Liver (tissue), 9 donors: ENCODE data around the gene KLHL13. TPM values are rescaled to one million over a fixed set of nuclear protein-coding genes. Genes with fewer than 3 reads are reported as not detected.

Source experiments
- DNase-seq: peaks from one replicate; pipeline ENCODE4 v3.0.0-alpha.2; 2017; ENCODE audit warnings: low spot score
- H3K27ac ChIP-seq, 2 donors: one replicate each; pipeline ENCODE4 v1.7.0; 2013; ENCODE audit warnings: inconsistent platforms in 2 of 2, low read length in 2 of 2, control low read depth in 1 of 2, low read depth in 1 of 2, mild to moderate bottlenecking in 1 of 2
- H3K27me3 ChIP-seq, 4 donors: one replicate each; pipeline versions ENCODE4 v1.6.1 to v1.7.0; 2013; ENCODE audit warnings: low read length in 3 of 4, inconsistent platforms in 1 of 4, mild to moderate bottlenecking in 1 of 4, moderate library complexity in 1 of 4; ENCODE audit not compliant: control insufficient read depth in 4 of 4, insufficient read depth in 4 of 4
- H3K36me3 ChIP-seq, 4 donors: one replicate each; pipeline versions ENCODE4 v1.6.1 to v1.7.0; 2013; ENCODE audit warnings: low read length in 3 of 4, mild to moderate bottlenecking in 3 of 4, low read depth in 1 of 4, moderate library complexity in 1 of 4; ENCODE audit not compliant: control insufficient read depth in 4 of 4, insufficient read depth in 3 of 4
- H3K4me1 ChIP-seq, 4 donors: one replicate each; pipeline versions ENCODE4 v1.6.1 to v1.7.0; 2013; ENCODE audit warnings: low read length in 3 of 4, mild to moderate bottlenecking in 3 of 4, moderate library complexity in 1 of 4; ENCODE audit not compliant: control insufficient read depth in 4 of 4, insufficient read depth in 4 of 4
- H3K4me3 ChIP-seq, 3 donors: one replicate each; pipeline versions ENCODE4 v1.6.1 to v1.7.0; 2013; ENCODE audit warnings: low read length in 3 of 3, control low read depth in 1 of 3, low read depth in 1 of 3, mild to moderate bottlenecking in 1 of 3
- H3K9ac ChIP-seq, 2 donors: one replicate each; pipeline ENCODE4 v1.7.0; 2013; ENCODE audit warnings: low read length in 2 of 2, mild to moderate bottlenecking in 2 of 2, moderate library complexity in 2 of 2, control low read depth in 1 of 2, low read depth in 1 of 2
- H3K9me3 ChIP-seq, 4 donors: one replicate each; pipeline versions ENCODE4 v1.6.1 to v1.7.0; 2013; ENCODE audit warnings: low read length in 3 of 4; ENCODE audit not compliant: control insufficient read depth in 4 of 4
- EGR1 ChIP-seq, 2 donors: IDR thresholded peaks; 2 replicates each; pipeline ENCODE4 v1.6.1; 2016 to 2018; ENCODE audit warnings: antibody characterized with exemption in 2 of 2, low read depth in 2 of 2
- FOXA2 ChIP-seq: IDR thresholded peaks from 2 replicates; pipeline ENCODE4 v1.6.1; 2016; ENCODE audit warnings: antibody characterized with exemption
- GABPA ChIP-seq, 2 donors: IDR thresholded peaks in 1 of 2; conservative IDR thresholded peaks in 1 of 2; 2 replicates each; pipeline ENCODE4 v1.6.1; 2016; ENCODE audit warnings: antibody characterized with exemption in 2 of 2, mild to moderate bottlenecking in 1 of 2, moderate library complexity in 1 of 2
- HNF4G ChIP-seq: IDR thresholded peaks from 2 replicates; pipeline ENCODE4 v1.6.1; 2016; ENCODE audit warnings: antibody characterized with exemption
- JUND ChIP-seq, 2 donors: IDR thresholded peaks; 2 replicates each; pipeline ENCODE4 v1.6.1; 2016; ENCODE audit warnings: antibody characterized with exemption in 2 of 2
- NR2F2 ChIP-seq: IDR thresholded peaks from 2 replicates; pipeline ENCODE4 v1.6.1; 2016; ENCODE audit warnings: antibody characterized with exemption
- SP1 ChIP-seq: IDR thresholded peaks from 2 replicates; pipeline ENCODE4 v1.6.1; 2018; ENCODE audit warnings: antibody characterized with exemption, mild to moderate bottlenecking
- TAF1 ChIP-seq: conservative IDR thresholded peaks from 2 replicates; pipeline ENCODE4 v1.6.1; 2016; ENCODE audit warnings: antibody characterized with exemption, mild to moderate bottlenecking
- YY1 ChIP-seq: IDR thresholded peaks from 2 replicates; pipeline ENCODE4 v1.6.1; 2016; ENCODE audit warnings: antibody characterized with exemption, mild to moderate bottlenecking
- WGBS: extraction: QIAGEN DNeasy Blood & Tissue Kit; methylation state at CpG from one replicate; pipeline ENCODE4 v1.1.7; 2013; 5-methylcytosine and 5-hydroxymethylcytosine counted together
- polyA plus RNA-seq, 2 donors: library from polyadenylated mRNA; stranded (reverse) in 1 of 2; unstranded in 1 of 2; fragments of 200-250 nt in 1 of 2; fragments of >200 nt in 1 of 2; fragmentation: Nextera tagmentation in 1 of 2; extraction: Ambion mirVana in 1 of 2; gene quantifications; one replicate each; pipeline versions ENCODE4 v1.2.1 to v1.2.3, GENCODE V29; 2013 to 2015
- total RNA-seq, 2 donors: library from RNA; depleted of rRNA; stranded (reverse); fragments of >200 nt; gene quantifications; one replicate each; pipeline ENCODE4 v1.2.3, GENCODE V29; 2014
- TF ChIP-seq, protein P1 (sequence below): IDR thresholded peaks from 2 replicates; pipeline ENCODE4 v1.6.1; 2016; ENCODE audit warnings: antibody characterized with exemption
- TF ChIP-seq, protein P2 (sequence below): IDR thresholded peaks from 2 replicates; pipeline ENCODE4 v1.6.1; 2016; ENCODE audit warnings: antibody characterized with exemption
- TF ChIP-seq, protein P3 (sequence below): IDR thresholded peaks from 2 replicates; pipeline ENCODE4 v1.6.1; 2016; ENCODE audit warnings: antibody characterized with exemption
- donor health status: healthy.
- donor health status: healthy.
- donor health status: healthy.
- donor health status: healthy.
- donor health status: healthy.

Gene KLHL13
- total and polyA plus RNA-seq, 4 donors, result 0.76 to 5.3 (median 3.3) TPM

DNA sequence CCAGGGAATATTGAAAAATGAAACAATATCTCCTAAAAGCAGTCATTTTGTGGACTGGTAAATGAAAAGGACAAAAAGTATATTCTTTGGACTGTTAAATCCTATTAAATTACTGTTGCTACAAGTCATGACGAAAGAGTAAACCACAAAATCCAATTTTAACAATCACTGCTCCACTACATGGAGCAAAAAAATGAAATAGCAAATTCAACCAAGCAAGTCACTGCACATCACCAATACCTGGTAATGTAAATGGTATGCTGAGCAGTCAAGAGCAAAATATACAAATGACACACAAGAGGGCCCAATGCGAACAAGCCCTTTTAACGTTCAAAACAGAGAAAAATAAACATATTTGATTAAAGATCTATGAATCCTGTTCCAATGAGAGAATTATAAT lies 126.2 kb downstream of the KLHL13 start:
- Histone ChIP-seq H3K4me3 (no peak overlapping the region), H3K27ac (no peak overlapping the region), H3K9me3 (no peaks in the 10 kb centered on the region), H3K9ac (no peak overlapping the region), H3K27me3 (no peaks in the 10 kb centered on the region), H3K4me1 (no peaks in the 10 kb centered on the region), H3K36me3 (no peaks in the 10 kb centered on the region)
- TF ChIP-seq, protein P1, sequence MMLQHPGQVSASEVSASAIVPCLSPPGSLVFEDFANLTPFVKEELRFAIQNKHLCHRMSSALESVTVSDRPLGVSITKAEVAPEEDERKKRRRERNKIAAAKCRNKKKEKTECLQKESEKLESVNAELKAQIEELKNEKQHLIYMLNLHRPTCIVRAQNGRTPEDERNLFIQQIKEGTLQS, result no peak
- TF ChIP-seq TAF1 (no peak), GABPA (IDR thresholded peaks at IDR 0.05 in 1 of 2, conservative IDR thresholded peaks at IDR 0.05 in 1 of 2) (no peak), FOXA2 (no peak), HNF4G (no peak)
- TF ChIP-seq, protein P2, sequence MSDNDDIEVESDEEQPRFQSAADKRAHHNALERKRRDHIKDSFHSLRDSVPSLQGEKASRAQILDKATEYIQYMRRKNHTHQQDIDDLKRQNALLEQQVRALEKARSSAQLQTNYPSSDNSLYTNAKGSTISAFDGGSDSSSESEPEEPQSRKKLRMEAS, result no peak
- DNase-seq, result no peak
- 83% methylated on average over 3 of the region's 3 CpGs for WGBS

DNA sequence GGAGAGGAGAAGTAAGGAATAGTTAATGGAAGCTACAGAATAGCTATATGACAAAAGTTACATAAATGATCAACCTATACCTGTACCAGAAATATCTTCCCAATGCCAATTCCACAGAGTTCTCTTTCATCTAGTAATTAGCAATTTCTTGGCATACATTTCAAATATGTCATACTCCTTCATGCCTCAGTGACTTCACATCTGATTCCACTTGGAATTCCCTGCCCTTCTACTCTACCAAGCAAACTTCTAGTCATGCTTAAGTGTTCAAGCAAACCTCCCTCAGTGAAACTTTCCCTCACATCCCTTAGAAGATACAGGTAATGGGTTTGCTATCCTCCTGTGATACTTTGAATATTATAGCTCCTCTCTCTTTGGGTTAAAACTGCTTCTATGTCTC lies 127.1 kb downstream of the KLHL13 start:
- H3K9me3 ChIP-seq, result no peaks in the 10 kb centered on the region
- no peaks in the 10 kb centered on the region for H3K27me3 ChIP-seq
- TF ChIP-seq GABPA (IDR thresholded peaks at IDR 0.05 in 1 of 2, conservative IDR thresholded peaks at IDR 0.05 in 1 of 2), result no peak
- TF ChIP-seq EGR1 (IDR thresholded peaks at IDR 0.05; ENCODE audit: low read depth in 2 of 2), result no peak
- TF ChIP-seq SP1, result no peak
- no peaks in the 10 kb centered on the region for H3K4me1 ChIP-seq
- no peak overlapping the region for H3K4me3 ChIP-seq
- H3K27ac ChIP-seq, result no peak overlapping the region
- H3K9ac ChIP-seq, result no peak overlapping the region
- H3K36me3 ChIP-seq, result no peaks in the 10 kb centered on the region
- no peak for DNase-seq

DNA sequence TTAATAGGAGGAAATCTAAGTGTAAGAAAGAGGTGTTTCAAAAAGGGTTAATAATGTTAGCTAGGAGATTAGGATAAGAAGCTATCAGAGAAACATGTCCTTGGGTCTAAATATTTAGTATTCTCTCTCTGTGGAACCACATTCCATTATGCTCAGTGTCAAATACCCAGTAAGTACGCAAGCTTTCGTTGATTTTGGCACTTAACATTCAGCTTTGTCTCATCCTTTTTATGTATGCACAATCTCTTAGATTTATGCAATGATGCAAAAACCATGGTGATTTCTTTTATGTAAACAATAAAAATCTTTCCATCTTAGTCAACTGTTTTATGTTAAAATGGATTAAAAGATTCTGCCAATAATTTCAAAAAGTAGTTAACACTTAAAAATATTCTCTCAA lies 129.2 kb downstream of the KLHL13 start:
- H3K27ac ChIP-seq, result no peak overlapping the region
- no peaks in the 10 kb centered on the region for H3K27me3 ChIP-seq

More for the DNA sequence above, 129.2 kb downstream of the KLHL13 start:
- WGBS, result 51% methylated on average over 2 of the region's 2 CpGs
- TF ChIP-seq NR2F2 (no peak), YY1 (no peak), HNF4G (no peak), JUND (IDR thresholded peaks at IDR 0.05) (no peak), GABPA (IDR thresholded peaks at IDR 0.05 in 1 of 2, conservative IDR thresholded peaks at IDR 0.05 in 1 of 2) (no peak)
- TF ChIP-seq, protein P2, result no peak
- TF ChIP-seq, protein P3, sequence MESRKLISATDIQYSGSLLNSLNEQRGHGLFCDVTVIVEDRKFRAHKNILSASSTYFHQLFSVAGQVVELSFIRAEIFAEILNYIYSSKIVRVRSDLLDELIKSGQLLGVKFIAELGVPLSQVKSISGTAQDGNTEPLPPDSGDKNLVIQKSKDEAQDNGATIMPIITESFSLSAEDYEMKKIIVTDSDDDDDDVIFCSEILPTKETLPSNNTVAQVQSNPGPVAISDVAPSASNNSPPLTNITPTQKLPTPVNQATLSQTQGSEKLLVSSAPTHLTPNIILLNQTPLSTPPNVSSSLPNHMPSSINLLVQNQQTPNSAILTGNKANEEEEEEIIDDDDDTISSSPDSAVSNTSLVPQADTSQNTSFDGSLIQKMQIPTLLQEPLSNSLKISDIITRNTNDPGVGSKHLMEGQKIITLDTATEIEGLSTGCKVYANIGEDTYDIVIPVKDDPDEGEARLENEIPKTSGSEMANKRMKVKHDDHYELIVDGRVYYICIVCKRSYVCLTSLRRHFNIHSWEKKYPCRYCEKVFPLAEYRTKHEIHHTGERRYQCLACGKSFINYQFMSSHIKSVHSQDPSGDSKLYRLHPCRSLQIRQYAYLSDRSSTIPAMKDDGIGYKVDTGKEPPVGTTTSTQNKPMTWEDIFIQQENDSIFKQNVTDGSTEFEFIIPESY, result no peak
- DNase-seq, result no peak
- Histone ChIP-seq H3K9me3 (no peaks in the 10 kb centered on the region), H3K9ac (no peak overlapping the region), H3K4me1 (no peaks in the 10 kb centered on the region), H3K4me3 (no peak overlapping the region), H3K36me3 (no peaks in the 10 kb centered on the region)
